ENCODE data around the gene LAMC1. TPM values are rescaled to one million over a fixed set of nuclear protein-coding genes. Genes with fewer than 3 reads are reported as not detected.

LAMC1 gene
- polyA plus RNA-seq, 1 experiment: 360 TPM

DNA sequence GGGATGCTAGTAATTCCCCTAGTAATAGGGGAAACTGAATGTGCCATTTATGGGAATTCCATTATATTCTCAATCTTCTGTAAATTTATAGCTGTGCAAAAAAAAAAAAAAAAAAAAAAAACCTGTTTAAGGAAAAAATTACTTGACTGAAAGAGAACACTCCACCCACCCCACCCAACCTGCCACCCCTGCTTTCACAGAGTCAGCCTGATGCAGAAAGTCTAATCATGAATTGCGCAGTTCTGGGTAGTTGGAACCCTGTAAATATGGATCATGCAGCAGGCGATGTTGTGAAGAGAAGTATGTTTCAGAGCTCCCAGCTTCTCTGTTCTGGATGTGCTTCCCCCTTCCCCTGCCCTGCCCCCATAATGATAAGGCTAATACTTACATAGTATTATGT, 143.2 kb downstream of the LAMC1 start:
- TF ChIP-seq, protein P1, sequence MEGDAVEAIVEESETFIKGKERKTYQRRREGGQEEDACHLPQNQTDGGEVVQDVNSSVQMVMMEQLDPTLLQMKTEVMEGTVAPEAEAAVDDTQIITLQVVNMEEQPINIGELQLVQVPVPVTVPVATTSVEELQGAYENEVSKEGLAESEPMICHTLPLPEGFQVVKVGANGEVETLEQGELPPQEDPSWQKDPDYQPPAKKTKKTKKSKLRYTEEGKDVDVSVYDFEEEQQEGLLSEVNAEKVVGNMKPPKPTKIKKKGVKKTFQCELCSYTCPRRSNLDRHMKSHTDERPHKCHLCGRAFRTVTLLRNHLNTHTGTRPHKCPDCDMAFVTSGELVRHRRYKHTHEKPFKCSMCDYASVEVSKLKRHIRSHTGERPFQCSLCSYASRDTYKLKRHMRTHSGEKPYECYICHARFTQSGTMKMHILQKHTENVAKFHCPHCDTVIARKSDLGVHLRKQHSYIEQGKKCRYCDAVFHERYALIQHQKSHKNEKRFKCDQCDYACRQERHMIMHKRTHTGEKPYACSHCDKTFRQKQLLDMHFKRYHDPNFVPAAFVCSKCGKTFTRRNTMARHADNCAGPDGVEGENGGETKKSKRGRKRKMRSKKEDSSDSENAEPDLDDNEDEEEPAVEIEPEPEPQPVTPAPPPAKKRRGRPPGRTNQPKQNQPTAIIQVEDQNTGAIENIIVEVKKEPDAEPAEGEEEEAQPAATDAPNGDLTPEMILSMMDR (IDR thresholded peaks at IDR 0.05; ENCODE audit: insufficient read depth, low read depth, low read length): no peak

DNA sequence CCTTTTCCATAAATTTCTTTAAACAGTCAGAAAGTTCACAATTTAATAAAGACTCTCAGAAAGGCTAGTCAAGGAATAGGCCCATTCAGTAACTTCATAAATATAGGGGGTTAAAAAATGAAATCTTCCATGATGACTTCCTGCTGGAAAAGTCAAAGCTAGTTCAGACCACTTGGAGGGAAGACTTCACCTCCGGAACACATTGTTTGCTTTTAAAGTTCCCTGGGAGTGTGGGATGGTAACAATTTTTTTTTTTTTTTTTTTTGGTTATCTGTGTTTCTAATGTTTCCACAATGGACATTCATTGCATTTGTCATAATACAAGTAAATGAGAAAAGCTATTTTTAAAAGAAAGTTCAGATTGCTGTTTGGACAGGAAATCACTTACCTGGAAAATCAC, 144.5 kb downstream of the LAMC1 start:
- CTCF ChIA-PET: interaction anchor here (0.7 to 1.2 kb wide), 2 partner anchors 12 to 114 kb away, joined by 3 to 4 read pairs; no protein-coding TSS in a partner anchor
- Histone ChIP-seq H3K4me3 (ENCODE audit: low read depth, low read length) (no peak overlapping the region), H3K36me3 (ENCODE audit: control insufficient read depth, insufficient read depth, low read length) (no peaks in the 10 kb centered on the region), H3K27me3 (ENCODE audit: control insufficient read depth, insufficient read depth, low read length) (no peaks in the 10 kb centered on the region)
- POLR2A ChIA-PET: no interaction called here
- TF ChIP-seq, protein P1 (IDR thresholded peaks at IDR 0.05; ENCODE audit: insufficient read depth, low read depth, low read length): no peak
- DNase-seq (ENCODE audit: low read depth): no peak

More for the DNA sequence above, 143.2 kb downstream of the LAMC1 start:
- no peaks in the 10 kb centered on the region for H3K27me3 ChIP-seq (ENCODE audit: control insufficient read depth, insufficient read depth, low read length)
- DNase-seq (ENCODE audit: low read depth): no peak
- POLR2A ChIA-PET: no interaction called here
- CTCF ChIA-PET: no interaction called here
- H3K4me3 ChIP-seq (ENCODE audit: low read depth, low read length): no peak overlapping the region
- no peaks in the 10 kb centered on the region for H3K36me3 ChIP-seq (ENCODE audit: control insufficient read depth, insufficient read depth, low read length)

DNA sequence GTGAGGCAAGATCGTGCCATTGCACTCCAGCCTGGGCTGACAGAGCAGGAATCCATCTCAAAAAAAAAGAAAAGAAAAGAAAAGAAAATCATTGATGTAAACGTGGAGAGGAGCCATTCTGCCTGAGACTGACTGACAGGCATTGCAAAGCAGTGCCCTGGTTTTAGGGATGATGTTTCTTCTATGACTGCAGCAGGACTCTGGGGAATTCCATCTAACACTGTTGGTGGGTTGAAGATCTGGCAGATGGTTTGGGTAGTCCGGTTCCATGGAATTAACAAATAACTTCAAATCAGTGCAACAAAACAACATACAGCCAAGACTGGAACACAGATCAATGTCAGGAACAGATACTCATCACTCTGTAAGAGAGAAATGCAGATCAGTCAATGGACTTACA, 145.1 kb downstream of the LAMC1 start:
- TF ChIP-seq, protein P1 (IDR thresholded peaks at IDR 0.05; ENCODE audit: insufficient read depth, low read depth, low read length): no peak

DNA sequence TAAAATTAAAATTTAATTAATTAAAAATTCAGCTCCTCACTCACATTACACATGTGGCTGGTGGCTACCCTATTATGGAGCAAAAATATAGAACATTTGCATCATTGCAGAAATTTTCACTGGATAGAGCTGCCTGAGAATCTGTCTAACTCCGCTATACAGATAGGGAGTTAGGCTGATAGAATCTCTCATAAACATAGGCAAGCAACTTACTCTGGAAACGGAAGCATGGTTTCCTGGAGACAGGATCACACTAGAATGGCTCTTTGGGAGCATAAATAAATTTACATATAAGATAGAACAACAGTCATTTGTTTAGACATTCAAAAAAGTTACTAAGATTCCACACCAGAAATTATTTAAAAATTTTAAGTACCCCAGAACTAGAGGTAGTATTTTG, 150.6 kb downstream of the LAMC1 start:
- ChIA-PET CTCF (interaction anchor here (1.0 kb wide), 1 partner anchor 17 kb away, joined by 3 read pairs; no protein-coding TSS in a partner anchor), POLR2A (no interaction called here)
- no peak overlapping the region for H3K4me3 ChIP-seq (ENCODE audit: low read depth, low read length)
- TF ChIP-seq, protein P1 (IDR thresholded peaks at IDR 0.05; ENCODE audit: insufficient read depth, low read depth, low read length): no peak
- H3K36me3 ChIP-seq (ENCODE audit: control insufficient read depth, insufficient read depth, low read length): no peaks in the 10 kb centered on the region
- no peaks in the 10 kb centered on the region for H3K27me3 ChIP-seq (ENCODE audit: control insufficient read depth, insufficient read depth, low read length)
- no peak for DNase-seq (ENCODE audit: low read depth)

More for the DNA sequence above, 145.1 kb downstream of the LAMC1 start:
- Histone ChIP-seq H3K27me3 (ENCODE audit: control insufficient read depth, insufficient read depth, low read length) (no peaks in the 10 kb centered on the region), H3K4me3 (ENCODE audit: low read depth, low read length) (no peak overlapping the region), H3K36me3 (ENCODE audit: control insufficient read depth, insufficient read depth, low read length) (no peaks in the 10 kb centered on the region)
- POLR2A ChIA-PET: no interaction called here
- CTCF ChIA-PET: no interaction called here
- DNase-seq (ENCODE audit: low read depth): no peak

DNA sequence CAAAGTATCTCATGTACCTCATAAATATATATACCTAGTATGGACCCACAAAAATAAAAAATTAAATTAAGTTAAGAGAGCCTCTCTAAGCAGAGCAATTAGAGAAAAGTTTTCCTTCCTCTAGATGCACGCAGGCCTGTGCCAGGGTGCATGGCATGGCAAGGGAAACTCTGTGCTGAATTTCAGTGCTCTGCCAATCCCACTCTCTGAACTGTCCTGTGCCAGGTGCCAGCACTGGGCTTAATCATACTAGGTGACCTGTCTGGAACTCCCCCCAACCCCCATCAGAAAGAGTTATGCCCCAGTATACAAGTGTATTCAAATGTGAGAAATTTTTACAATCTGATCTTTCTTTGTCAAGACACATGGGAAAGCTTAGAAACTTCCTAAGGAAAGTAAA, 152.4 kb downstream of the LAMC1 start:
- DNase-seq (ENCODE audit: low read depth): no peak
- H3K4me3 ChIP-seq (ENCODE audit: low read depth, low read length): no peak overlapping the region
- ChIA-PET POLR2A (no interaction called here), CTCF (interaction anchor here (1.8 kb wide), 1 partner anchor 16 kb away, joined by 3 read pairs; no protein-coding TSS in a partner anchor)
- no peaks in the 10 kb centered on the region for H3K36me3 ChIP-seq (ENCODE audit: control insufficient read depth, insufficient read depth, low read length)
- TF ChIP-seq, protein P1 (IDR thresholded peaks at IDR 0.05; ENCODE audit: insufficient read depth, low read depth, low read length): no peak
- no peaks in the 10 kb centered on the region for H3K27me3 ChIP-seq (ENCODE audit: control insufficient read depth, insufficient read depth, low read length)

Measured in BJ (cell line).